ENCODE measurements around the gene AKR1E2. TPM values are rescaled to one million over a fixed set of nuclear protein-coding genes. Genes with fewer than 3 reads are reported as not detected.
A peak's percentile ranks its signal among the peaks of the same experiment; 100 is the strongest.

AKR1E2 gene
- total RNA-seq, 1 donor from 2014 or later = 4.9 TPM

GRCh38 chr10:4781955-4782354, 44.1 kb upstream of the AKR1E2 start:
- peaks cover 3% of the 10 kb centered on the region for H3K9me3 Mint-ChIP-seq (ENCODE audit: low read depth)
- DNase-seq (ENCODE audit: low spot score) = no peak
- H3K4me1 Mint-ChIP-seq (ENCODE audit: low read depth) = peaks cover 13% of the 10 kb centered on the region
- no peaks in the 10 kb centered on the region for H3K36me3 Mint-ChIP-seq (ENCODE audit: low read depth)
- H3K4me3 Mint-ChIP-seq (ENCODE audit: unreplicated experiment) = no peak overlapping the region
- H3K27ac Mint-ChIP-seq (ENCODE audit: unreplicated experiment) = no peak overlapping the region
- no peaks in the 10 kb centered on the region for H3K27me3 Mint-ChIP-seq (ENCODE audit: low read depth)
- no peak for TF ChIP-seq CTCF (IDR thresholded peaks at IDR 0.05)

- DNase-seq (ENCODE audit: low spot score) = no peak
- Mint-ChIP-seq H3K36me3 (ENCODE audit: low read depth) (no peaks in the 10 kb centered on the region), H3K4me1 (ENCODE audit: low read depth) (peaks cover 20% of the 10 kb centered on the region), H3K27ac (ENCODE audit: unreplicated experiment) (no peak overlapping the region), H3K4me3 (ENCODE audit: unreplicated experiment) (no peak overlapping the region), H3K27me3 (ENCODE audit: low read depth) (no peaks in the 10 kb centered on the region), H3K9me3 (ENCODE audit: low read depth) (peaks cover 3% of the 10 kb centered on the region)
- TF ChIP-seq CTCF (IDR thresholded peaks at IDR 0.05) = peak; percentile 38
Measured at GRCh38 chr10:4784667-4785333, 41.2 kb upstream of the AKR1E2 start.

- H3K27ac Mint-ChIP-seq (ENCODE audit: unreplicated experiment) = no peak overlapping the region
- DNase-seq (ENCODE audit: low spot score) = no peak
- H3K4me1 Mint-ChIP-seq (ENCODE audit: low read depth) = peaks cover 14% of the 10 kb centered on the region
- no peaks in the 10 kb centered on the region for H3K36me3 Mint-ChIP-seq (ENCODE audit: low read depth)
- peaks cover 3% of the 10 kb centered on the region for H3K9me3 Mint-ChIP-seq (ENCODE audit: low read depth)
- no peaks in the 10 kb centered on the region for H3K27me3 Mint-ChIP-seq (ENCODE audit: low read depth)
- no peak for TF ChIP-seq CTCF (IDR thresholded peaks at IDR 0.05)
- H3K4me3 Mint-ChIP-seq (ENCODE audit: unreplicated experiment) = no peak overlapping the region
Measured at GRCh38 chr10:4786043-4786839, 39.8 kb upstream of the AKR1E2 start.

- Mint-ChIP-seq H3K4me3 (ENCODE audit: unreplicated experiment) (no peak overlapping the region), H3K4me1 (ENCODE audit: low read depth) (peaks cover 8% of the 10 kb centered on the region), H3K9me3 (ENCODE audit: low read depth) (peaks cover 5% of the 10 kb centered on the region), H3K27me3 (ENCODE audit: low read depth) (no peaks in the 10 kb centered on the region), H3K36me3 (ENCODE audit: low read depth) (no peaks in the 10 kb centered on the region), H3K27ac (ENCODE audit: unreplicated experiment) (no peak overlapping the region)
- DNase-seq (ENCODE audit: low spot score) = no peak
- TF ChIP-seq CTCF (IDR thresholded peaks at IDR 0.05) = no peak
Measured at GRCh38 chr10:4790045-4790444, 36.0 kb upstream of the AKR1E2 start.

GRCh38 chr10:4790922-4791321, 35.1 kb upstream of the AKR1E2 start:
- no peak overlapping the region for H3K4me3 Mint-ChIP-seq (ENCODE audit: unreplicated experiment)
- peaks cover 7% of the 10 kb centered on the region for H3K4me1 Mint-ChIP-seq (ENCODE audit: low read depth)
- no peaks in the 10 kb centered on the region for H3K36me3 Mint-ChIP-seq (ENCODE audit: low read depth)
- no peak for DNase-seq (ENCODE audit: low spot score)
- peaks cover 7% of the 10 kb centered on the region for H3K9me3 Mint-ChIP-seq (ENCODE audit: low read depth)
- no peak overlapping the region for H3K27ac Mint-ChIP-seq (ENCODE audit: unreplicated experiment)
- H3K27me3 Mint-ChIP-seq (ENCODE audit: low read depth) = no peaks in the 10 kb centered on the region
- no peak for TF ChIP-seq CTCF (IDR thresholded peaks at IDR 0.05)

Data from chondrocyte (in vitro differentiated cells).